K562 (cell line): ENCODE measurements around the gene ATM.

Experiments used
- HSF4 ChIP-seq: fragments of 250-450 bp; sonication (Bioruptor Pico); IDR thresholded peaks from 2 replicates; pipeline ENCODE4 v2.1.2; 2022; ENCODE audit warnings: mild to moderate bottlenecking, moderate library complexity, borderline replicate concordance
- NFATC3 ChIP-seq: fragments of 450-650 bp; IDR thresholded peaks from 2 replicates; pipeline ENCODE4 v1.6.1; 2017; ENCODE audit warnings: mild to moderate bottlenecking

GRCh38 chr11:108341654-108342053 is 118.8 kb downstream of the ATM start:
- TF ChIP-seq NFATC3, result no peak
- no peak for TF ChIP-seq HSF4 (CRISPR knock-in tag)
